Neuronal stem cell (in vitro differentiated cells): Measurements from ENCODE around the gene PLRG1.
A peak's percentile ranks its signal among the peaks of the same experiment; 100 is the strongest.

Source experiments
- DNase-seq: peaks from one replicate; pipeline ENCODE4 v3.0.0-alpha.2; 2013; ENCODE audit warnings: low spot score
- H2AFZ ChIP-seq: one replicate; pipeline ENCODE4 v1.6.1; 2013; ENCODE audit warnings: mild to moderate bottlenecking, low read length, inconsistent platforms
- H2AK5ac ChIP-seq: 2 replicates; pipeline ENCODE4 v1.6.1; 2013; ENCODE audit warnings: low read depth, mild to moderate bottlenecking, inconsistent platforms, low read length, moderate library complexity, mixed read lengths
- H2BK120ac ChIP-seq: 2 replicates; pipeline ENCODE4 v1.6.1; 2013; ENCODE audit warnings: low read depth, mild to moderate bottlenecking, inconsistent platforms, low read length, moderate library complexity, mixed read lengths
- H2BK12ac ChIP-seq: one replicate; pipeline ENCODE4 v1.6.1; 2013; ENCODE audit warnings: low read length, inconsistent platforms
- H2BK15ac ChIP-seq: 2 replicates; pipeline ENCODE4 v1.6.1; 2013; ENCODE audit warnings: mild to moderate bottlenecking, low read length, inconsistent platforms, mixed read lengths
- H2BK5ac ChIP-seq: one replicate; pipeline ENCODE4 v1.6.1; 2013; ENCODE audit warnings: inconsistent platforms, mild to moderate bottlenecking, low read length, moderate library complexity
- H3K14ac ChIP-seq: one replicate; pipeline ENCODE4 v1.6.1; 2013; ENCODE audit warnings: low read length, inconsistent platforms
- H3K18ac ChIP-seq: 2 replicates; pipeline ENCODE4 v1.6.1; 2013; ENCODE audit warnings: low read length, inconsistent platforms
- H3K23ac ChIP-seq: 2 replicates; pipeline ENCODE4 v1.6.1; 2013; ENCODE audit warnings: low read depth, mild to moderate bottlenecking, mixed read lengths, low read length, inconsistent platforms; ENCODE audit not compliant: poor library complexity
- H3K27ac ChIP-seq: replicated peaks from 3 replicates; pipeline ENCODE4 v1.5.1; 2013; ENCODE audit warnings: low read length, inconsistent platforms
- H3K27me3 ChIP-seq, 3 experiments: 2 replicates each; pipeline ENCODE4 v1.6.1; 2013; ENCODE audit warnings: low read length in 3 of 3, mild to moderate bottlenecking in 2 of 3, inconsistent platforms in 1 of 3, low read depth in 1 of 3, mixed read lengths in 1 of 3, moderate library complexity in 1 of 3; ENCODE audit not compliant: control insufficient read depth in 3 of 3, insufficient read depth in 3 of 3
- H3K36me3 ChIP-seq, 2 donors: replicated peaks in 1 of 2; 2 replicates each; pipeline ENCODE4 v1.6.1; 2013; ENCODE audit warnings: low read length in 2 of 2; ENCODE audit not compliant: control insufficient read depth in 2 of 2, insufficient read depth in 2 of 2
- H3K4ac ChIP-seq: 2 replicates; pipeline ENCODE4 v1.6.1; 2013; ENCODE audit warnings: inconsistent platforms, mild to moderate bottlenecking, low read length, moderate library complexity
- H3K4me1 ChIP-seq, 2 donors: 1 replicate in 1 of 2; 2 replicates in 1 of 2; pipeline ENCODE4 v1.6.1; 2013; ENCODE audit warnings: low read length in 2 of 2, low read depth in 1 of 2; ENCODE audit not compliant: control insufficient read depth in 2 of 2, insufficient read depth in 1 of 2
- H3K4me2 ChIP-seq: one replicate; pipeline ENCODE4 v1.6.1; 2013; ENCODE audit warnings: mild to moderate bottlenecking, low read length, inconsistent platforms; ENCODE audit not compliant: insufficient read depth, poor library complexity, severe bottlenecking
- H3K4me3 ChIP-seq, 2 donors: 2 replicates each; pipeline ENCODE4 v1.5.1; 2013; ENCODE audit warnings: low read length in 2 of 2, mild to moderate bottlenecking in 2 of 2, inconsistent platforms in 1 of 2, moderate library complexity in 1 of 2
- H3K79me1 ChIP-seq: one replicate; pipeline ENCODE4 v1.6.1; 2013; ENCODE audit warnings: low read depth, mild to moderate bottlenecking, inconsistent platforms, low read length, moderate library complexity
- H3K9ac ChIP-seq: one replicate; pipeline ENCODE4 v1.6.1; 2013; ENCODE audit warnings: mild to moderate bottlenecking, low read depth, low read length, inconsistent platforms; ENCODE audit not compliant: poor library complexity
- H3K9me3 ChIP-seq, 2 donors: replicated peaks in 1 of 2; 2 replicates each; pipeline versions ENCODE3 to v1.6.1; 2013; ENCODE audit warnings: low read length in 2 of 2, mild to moderate bottlenecking in 2 of 2, inconsistent platforms in 1 of 2, low read depth in 1 of 2, mixed read lengths in 1 of 2, moderate library complexity in 1 of 2; ENCODE audit not compliant: control insufficient read depth in 2 of 2, insufficient read depth in 1 of 2
- H4K8ac ChIP-seq: one replicate; pipeline ENCODE4 v1.6.1; 2013; ENCODE audit warnings: low read depth, mild to moderate bottlenecking, inconsistent platforms, low read length, moderate library complexity
- H4K91ac ChIP-seq: one replicate; pipeline ENCODE4 v1.6.1; 2013; ENCODE audit warnings: low read length, low read depth, mild to moderate bottlenecking, inconsistent platforms; ENCODE audit not compliant: poor library complexity
- WGBS, 2 donors: extraction: QIAGEN DNeasy Blood & Tissue Kit; methylation state at CpG; one replicate each; pipeline ENCODE4 v1.1.7; 2013; ENCODE audit warnings: missing lambda C conversion rate in 2 of 2, mixed read lengths in 1 of 2; ENCODE audit not compliant: insufficient read length in 2 of 2, insufficient replicate concordance in 1 of 2; ENCODE audit errors: extremely low coverage in 2 of 2; 5-methylcytosine and 5-hydroxymethylcytosine counted together

The PLRG1 gene

GRCh38 chr4:154560824-154561231 lies 10.6 kb upstream of the PLRG1 start:
- DNase-seq = no peak
- WGBS, 2 donors = no CpG with 5 or more reads among the region's 4 CpGs

GRCh38 chr4:154560419-154560801 lies 10.2 kb upstream of the PLRG1 start:
- H2AFZ ChIP-seq = no peak overlapping the region
- H3K27ac ChIP-seq = no peak overlapping the region
- H2BK12ac ChIP-seq = no peak overlapping the region
- no peaks in the 10 kb centered on the region for H3K4me1 ChIP-seq
- no peak overlapping the region for H3K4me2 ChIP-seq
- H3K14ac ChIP-seq = no peak overlapping the region
- H3K18ac ChIP-seq = no peak overlapping the region
- no peak overlapping the region for H4K91ac ChIP-seq
- no peaks in the 10 kb centered on the region for H3K79me1 ChIP-seq
- no peak overlapping the region for H3K23ac ChIP-seq
- H3K36me3 ChIP-seq = no peaks in the 10 kb centered on the region
- no peak overlapping the region for H4K8ac ChIP-seq
- H3K27me3 ChIP-seq = peaks cover 0 to 2% (median 0%) of the 10 kb centered on the region in 3 experiments
- no peaks in the 10 kb centered on the region for H3K9me3 ChIP-seq
- H2BK120ac ChIP-seq = no peak overlapping the region
- H2BK15ac ChIP-seq = no peak overlapping the region
- WGBS, 2 donors = no CpG with 5 or more reads among the region's 1 CpG
- H3K4ac ChIP-seq = no peak overlapping the region
- no peak overlapping the region for H3K4me3 ChIP-seq
- H2BK5ac ChIP-seq = no peak overlapping the region
- no peak overlapping the region for H2AK5ac ChIP-seq
- DNase-seq = no peak
- H3K9ac ChIP-seq = no peak overlapping the region

More at GRCh38 chr4:154560824-154561231, 10.6 kb upstream of the PLRG1 start:
- Histone ChIP-seq H3K4me1 (no peaks in the 10 kb centered on the region), H3K27me3 (peaks cover 0 to 3% (median 0%) of the 10 kb centered on the region in 3 experiments), H3K36me3 (no peaks in the 10 kb centered on the region), H3K9ac (no peak overlapping the region), H3K4me3 (no peak overlapping the region), H2BK5ac (no peak overlapping the region), H4K8ac (no peak overlapping the region), H2AK5ac (no peak overlapping the region), H3K23ac (no peak overlapping the region), H2AFZ (no peak overlapping the region), H2BK120ac (no peak overlapping the region), H3K27ac (no peak overlapping the region), H2BK12ac (no peak overlapping the region), H4K91ac (no peak overlapping the region), H3K79me1 (no peaks in the 10 kb centered on the region), H3K4ac (no peak overlapping the region), H3K4me2 (no peak overlapping the region), H3K18ac (no peak overlapping the region), H2BK15ac (no peak overlapping the region), H3K9me3 (no peaks in the 10 kb centered on the region), H3K14ac (no peak overlapping the region)

- no peak overlapping the region for H3K27ac ChIP-seq
- H3K4me3 ChIP-seq = no peak overlapping the region
- no peak overlapping the region for H2AK5ac ChIP-seq
- H3K9me3 ChIP-seq = no peaks in the 10 kb centered on the region
- peaks cover 0 to 6% (median 0%) of the 10 kb centered on the region in 3 experiments for H3K27me3 ChIP-seq
- H3K4ac ChIP-seq = no peak overlapping the region
- no peak overlapping the region for H2BK120ac ChIP-seq
- no peak overlapping the region for H4K8ac ChIP-seq
- no peak overlapping the region for H3K18ac ChIP-seq
- no peak overlapping the region for H3K23ac ChIP-seq
- no peak overlapping the region for H2BK15ac ChIP-seq
- H2AFZ ChIP-seq = no peak overlapping the region
- no peak overlapping the region for H3K9ac ChIP-seq
- DNase-seq = peak; percentile 48
- WGBS, 2 donors = no CpG with 5 or more reads among the region's 9 CpGs
- H4K91ac ChIP-seq = no peak overlapping the region
- H3K14ac ChIP-seq = no peak overlapping the region
- H3K4me1 ChIP-seq = no peaks in the 10 kb centered on the region
- no peaks in the 10 kb centered on the region for H3K79me1 ChIP-seq
- no peak overlapping the region for H2BK12ac ChIP-seq
- no peak overlapping the region for H2BK5ac ChIP-seq
- no peak overlapping the region for H3K4me2 ChIP-seq
- no peaks in the 10 kb centered on the region for H3K36me3 ChIP-seq
Measured at GRCh38 chr4:154559494-154560418, 9.6 kb upstream of the PLRG1 start.

- no peak overlapping the region for H2BK5ac ChIP-seq
- H2BK12ac ChIP-seq = no peak overlapping the region
- no peak overlapping the region for H3K18ac ChIP-seq
- no peak for DNase-seq
- H3K9me3 ChIP-seq = no peaks in the 10 kb centered on the region
- no peak overlapping the region for H3K9ac ChIP-seq
- H3K36me3 ChIP-seq = no peaks in the 10 kb centered on the region
- peaks cover 0 to 6% (median 0%) of the 10 kb centered on the region in 3 experiments for H3K27me3 ChIP-seq
- no peak overlapping the region for H2AFZ ChIP-seq
- no peak overlapping the region for H2BK15ac ChIP-seq
- H4K91ac ChIP-seq = no peak overlapping the region
- H3K79me1 ChIP-seq = no peaks in the 10 kb centered on the region
- no peak overlapping the region for H3K4ac ChIP-seq
- no peak overlapping the region for H3K14ac ChIP-seq
- H2AK5ac ChIP-seq = no peak overlapping the region
- H4K8ac ChIP-seq = no peak overlapping the region
- no peak overlapping the region for H3K4me3 ChIP-seq
- H3K4me1 ChIP-seq = no peaks in the 10 kb centered on the region
- no peak overlapping the region for H3K4me2 ChIP-seq
- WGBS, 2 donors = no CpG with 5 or more reads among the region's 1 CpG
- H2BK120ac ChIP-seq = no peak overlapping the region
- H3K27ac ChIP-seq = no peak overlapping the region
- H3K23ac ChIP-seq = no peak overlapping the region
Measured at GRCh38 chr4:154559141-154559493, 8.9 kb upstream of the PLRG1 start.
